ENCODE measurements around the gene KRTAP10-9.
"Not testable (repeated sequence)": the region's sequence is repeated elsewhere in the genome, so short reads cannot be mapped to it uniquely, and the experiment has no call there.

KRTAP10-9 gene

GRCh38 chr21:44596068-44596725 is 30.7 kb upstream of the KRTAP10-9 start:
- DNase-seq: no peak

GRCh38 chr21:44598061-44598460 is 28.8 kb upstream of the KRTAP10-9 start:
- DNase-seq: no peak

GRCh38 chr21:44599264-44600029 is 27.4 kb upstream of the KRTAP10-9 start:
- DNase-seq: no peak

GRCh38 chr21:44600118-44600978 is 26.5 kb upstream of the KRTAP10-9 start, which contains the start of gene KRTAP10-7:
Gene KRTAP10-7 (plus strand): TSS chr21:44600597. CDS start chr21:44600622, 25 bp downstream.
- DNase-seq: not testable (repeated sequence)

- not testable (repeated sequence) for DNase-seq
These were observed 25.8 kb upstream of the KRTAP10-9 start for GRCh38 chr21:44601091-44601490.

- no peak for DNase-seq
These were observed 25.1 kb upstream of the KRTAP10-9 start for GRCh38 chr21:44601596-44602462.

GRCh38 chr21:44602463-44602850 is 24.4 kb upstream of the KRTAP10-9 start:
- no peak for DNase-seq

GRCh38 chr21:44603109-44603875 is 23.6 kb upstream of the KRTAP10-9 start:
- no peak for DNase-seq

GRCh38 chr21:44603911-44604310 is 23.0 kb upstream of the KRTAP10-9 start:
- DNase-seq: no peak

- DNase-seq: no peak
These were observed 20.4 kb upstream of the KRTAP10-9 start for GRCh38 chr21:44606495-44606894.

- DNase-seq: no peak
These were observed 17.7 kb upstream of the KRTAP10-9 start for GRCh38 chr21:44609193-44609592.

GRCh38 chr21:44610157-44610843 is 16.6 kb upstream of the KRTAP10-9 start:
- DNase-seq: not testable (repeated sequence)

- DNase-seq: no peak
These were observed 15.3 kb upstream of the KRTAP10-9 start for GRCh38 chr21:44611551-44611950.

GRCh38 chr21:44612029-44612486 is 14.8 kb upstream of the KRTAP10-9 start, which contains the start of gene KRTAP10-8:
Gene KRTAP10-8 (plus strand): TSS chr21:44612079. CDS start chr21:44612101, 22 bp downstream.
- DNase-seq: no peak

GRCh38 chr21:44612669-44613229 is 14.1 kb upstream of the KRTAP10-9 start:
- DNase-seq: no peak

- no peak for DNase-seq
These were observed 13.3 kb upstream of the KRTAP10-9 start for GRCh38 chr21:44613386-44614155.

- no peak for DNase-seq
These were observed 12.7 kb upstream of the KRTAP10-9 start for GRCh38 chr21:44614161-44614631.

GRCh38 chr21:44614961-44615391 is 11.9 kb upstream of the KRTAP10-9 start:
- DNase-seq: no peak

- no peak for DNase-seq
These were observed 11.4 kb upstream of the KRTAP10-9 start for GRCh38 chr21:44615466-44615865.

Measured in NCI-H774 (cell line).